Measurements from ENCODE around the gene ARHGEF6. TPM values are rescaled to one million over a fixed set of nuclear protein-coding genes. Genes with fewer than 3 reads are reported as not detected.

Gene ARHGEF6
- total and polyA plus RNA-seq, 8 donors = 1.7 to 22.9 (median 8.1) TPM

- peak in 1 of 2 donors; percentile 77 for DNase-seq
- intact Hi-C loops (cut with DNase I; ENCODE audit: low total_unique reads) = no loop called here
- peak in 5 of 7 experiments; percentile 12 to 64 (median 38) for TF ChIP-seq CTCF (IDR thresholded peaks at IDR 0.05)
- peak in 1 of 3 donors; percentile 26 for TF ChIP-seq POLR2AphosphoS5 (IDR thresholded peaks at IDR 0.05)
- no peak for TF ChIP-seq EP300 (IDR thresholded peaks at IDR 0.05)
- TF ChIP-seq POLR2A (IDR thresholded peaks at IDR 0.05) = no peak
- no peak overlapping the region for H3K4me3 ChIP-seq
- peaks cover 0 to 14% (median 0%) of the 10 kb centered on the region in 4 donors for H3K4me1 ChIP-seq
- peak overlapping the region in 1 of 5 donors; percentile 48 for H3K27ac ChIP-seq
- WGBS, 5 donors = 21 to 40% (median 33%) methylated on average over 8 of the region's 8 CpGs
- peaks cover 0 to 2% (median 0%) of the 10 kb centered on the region in 3 donors for H3K27me3 ChIP-seq
- H3K9me3 ChIP-seq = no peaks in the 10 kb centered on the region
- peaks cover 0 to 4% (median 0%) of the 10 kb centered on the region in 4 donors for H3K36me3 ChIP-seq
Observed at GRCh38 chrX:136694431-136695087, 86.2 kb downstream of the ARHGEF6 start.

GRCh38 chrX:136692271-136692670 lies 88.5 kb downstream of the ARHGEF6 start:
- WGBS, 5 donors = 77 to 94% (median 83%) methylated on average over 4 of the region's 4 CpGs
- Histone ChIP-seq H3K27ac (no peak overlapping the region), H3K4me1 (peaks cover 0 to 14% (median 0%) of the 10 kb centered on the region in 4 donors), H3K27me3 (peaks cover 0 to 2% (median 0%) of the 10 kb centered on the region in 3 donors), H3K9me3 (no peaks in the 10 kb centered on the region), H3K4me3 (no peak overlapping the region), H3K36me3 (peaks cover 0 to 8% (median 2%) of the 10 kb centered on the region in 4 donors)
- no peak for DNase-seq
- intact Hi-C loops (cut with DNase I; ENCODE audit: low total_unique reads) = no loop called here
- TF ChIP-seq CTCF (IDR thresholded peaks at IDR 0.05) (no peak), POLR2AphosphoS5 (IDR thresholded peaks at IDR 0.05) (no peak), EP300 (IDR thresholded peaks at IDR 0.05) (no peak), POLR2A (IDR thresholded peaks at IDR 0.05) (no peak)

GRCh38 chrX:136691028-136691809 lies 89.5 kb downstream of the ARHGEF6 start:
- TF ChIP-seq POLR2AphosphoS5 (IDR thresholded peaks at IDR 0.05) (peak in 1 of 3 donors; percentile 5), EP300 (IDR thresholded peaks at IDR 0.05) (no peak)
- intact Hi-C loops (cut with DNase I; ENCODE audit: low total_unique reads) = no loop called here
- peaks cover 0 to 8% (median 2%) of the 10 kb centered on the region in 4 donors for H3K36me3 ChIP-seq
- peaks cover 0 to 2% (median 0%) of the 10 kb centered on the region in 3 donors for H3K27me3 ChIP-seq
- H3K4me3 ChIP-seq = no peak overlapping the region
- no peaks in the 10 kb centered on the region for H3K9me3 ChIP-seq
- DNase-seq = no peak
- WGBS, 5 donors = 17 to 51% (median 30%) methylated on average over 3 of the region's 3 CpGs
- peaks cover 0 to 14% (median 0%) of the 10 kb centered on the region in 4 donors for H3K4me1 ChIP-seq
- peak overlapping the region in 1 of 5 donors; percentile 22 for H3K27ac ChIP-seq

- Histone ChIP-seq H3K9me3 (no peaks in the 10 kb centered on the region), H3K27ac (no peak overlapping the region), H3K27me3 (peaks cover 0 to 2% (median 0%) of the 10 kb centered on the region in 3 donors), H3K36me3 (peaks cover 0 to 13% (median 10%) of the 10 kb centered on the region in 4 donors), H3K4me1 (peaks cover 0 to 11% (median 0%) of the 10 kb centered on the region in 4 donors), H3K4me3 (no peak overlapping the region)
- intact Hi-C loops (cut with DNase I; ENCODE audit: low total_unique reads) = no loop called here
- 48 to 67% (median 56%) methylated on average over 6 of the region's 6 CpGs for WGBS, 5 donors
- TF ChIP-seq CTCF (IDR thresholded peaks at IDR 0.05) (no peak), EP300 (IDR thresholded peaks at IDR 0.05) (no peak), POLR2A (IDR thresholded peaks at IDR 0.05) (no peak), POLR2AphosphoS5 (IDR thresholded peaks at IDR 0.05) (no peak)
- DNase-seq = no peak
Observed at GRCh38 chrX:136689436-136689835, 91.3 kb downstream of the ARHGEF6 start.

Data from stomach (tissue), 9 donors.